HG02759 (cell line): ENCODE data around the gene SYNDIG1.
"Not testable (repeated sequence)": the region's sequence is repeated elsewhere in the genome, so short reads cannot be mapped to it uniquely, and the experiment has no call there.

ENCODE experiments used
- ATAC-seq: cut with Tn5 transposase; IDR thresholded peaks from one replicate; pipeline ENCODE4 v1.9.1; 2021; ENCODE audit warnings: mild to moderate bottlenecking, moderate library complexity; ENCODE audit not compliant: unreplicated experiment

The SYNDIG1 gene

DNA sequence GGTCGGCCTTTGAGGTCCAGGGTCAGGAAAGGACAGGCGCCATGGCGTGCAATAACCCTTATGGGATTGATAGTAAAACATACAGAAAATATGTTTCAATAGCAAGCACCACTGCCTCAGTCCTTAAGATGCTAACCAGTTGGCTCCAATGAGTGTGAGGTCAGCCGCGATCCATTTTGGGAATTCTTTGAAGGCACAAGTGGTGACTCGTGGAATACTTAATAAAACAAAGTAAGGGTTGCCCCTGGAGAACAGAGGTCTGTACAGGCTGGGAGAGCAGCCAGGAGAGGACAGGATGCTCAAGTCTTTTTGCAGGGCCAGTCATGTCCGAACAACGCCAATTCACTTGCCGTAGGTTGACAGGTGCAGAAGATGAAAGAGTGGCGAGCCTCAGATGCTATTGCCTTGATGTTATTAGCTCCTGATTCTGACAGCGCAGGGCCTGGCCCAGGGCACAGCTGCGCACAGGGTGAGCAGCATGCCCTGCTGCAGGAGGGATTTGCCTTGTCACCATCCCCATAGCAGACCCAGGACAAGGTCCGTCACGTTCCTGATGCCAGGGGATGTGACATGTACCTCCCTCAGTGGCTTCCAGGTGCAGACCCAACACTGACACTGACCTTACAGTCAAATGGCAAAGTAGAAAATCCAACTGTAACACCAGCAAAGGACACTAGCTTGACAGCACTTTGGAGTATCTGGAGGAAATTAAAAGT lies 21.8 kb downstream of the SYNDIG1 start:
- ATAC-seq: no peak

- no peak for ATAC-seq
Measured at GRCh38 chr20:24492031-24492607, 22.7 kb downstream of the SYNDIG1 start.

DNA sequence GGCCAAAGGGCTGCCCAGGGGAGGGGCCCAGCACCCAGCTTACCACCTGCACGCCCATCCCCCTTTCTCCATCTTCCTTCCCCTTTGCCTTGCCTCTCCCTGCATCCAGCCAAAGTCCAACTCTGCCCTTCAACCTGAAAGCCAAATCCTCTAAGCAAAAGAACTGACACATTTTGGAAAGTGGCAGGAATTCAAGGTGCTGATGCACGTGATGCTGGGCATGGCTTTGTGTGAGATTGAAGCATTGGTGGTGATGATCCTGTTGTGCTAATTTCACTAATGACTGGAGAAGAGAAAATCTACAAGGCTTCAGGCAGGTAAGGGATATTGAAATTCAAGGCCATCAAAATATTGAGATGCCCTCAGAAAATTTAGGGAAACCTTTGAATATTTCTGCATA lies 23.3 kb downstream of the SYNDIG1 start:
- no peak for ATAC-seq

DNA sequence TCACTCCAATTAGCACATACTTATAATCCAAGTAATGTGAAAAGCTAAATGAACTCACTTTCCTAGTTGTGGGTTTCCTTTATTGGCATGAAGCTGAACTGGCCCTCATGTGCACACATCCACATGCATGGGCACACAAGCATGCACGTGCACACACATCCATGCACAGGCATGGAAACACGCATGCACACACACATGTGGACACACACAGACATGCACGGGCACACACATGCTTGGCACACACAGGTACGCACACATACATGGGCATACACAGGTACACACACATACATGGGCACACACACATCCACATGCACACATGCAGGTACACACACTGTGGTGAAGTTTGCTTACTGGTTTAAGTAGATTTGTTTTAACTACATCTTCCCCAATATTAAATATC lies 23.8 kb downstream of the SYNDIG1 start:
- no peak for ATAC-seq

DNA sequence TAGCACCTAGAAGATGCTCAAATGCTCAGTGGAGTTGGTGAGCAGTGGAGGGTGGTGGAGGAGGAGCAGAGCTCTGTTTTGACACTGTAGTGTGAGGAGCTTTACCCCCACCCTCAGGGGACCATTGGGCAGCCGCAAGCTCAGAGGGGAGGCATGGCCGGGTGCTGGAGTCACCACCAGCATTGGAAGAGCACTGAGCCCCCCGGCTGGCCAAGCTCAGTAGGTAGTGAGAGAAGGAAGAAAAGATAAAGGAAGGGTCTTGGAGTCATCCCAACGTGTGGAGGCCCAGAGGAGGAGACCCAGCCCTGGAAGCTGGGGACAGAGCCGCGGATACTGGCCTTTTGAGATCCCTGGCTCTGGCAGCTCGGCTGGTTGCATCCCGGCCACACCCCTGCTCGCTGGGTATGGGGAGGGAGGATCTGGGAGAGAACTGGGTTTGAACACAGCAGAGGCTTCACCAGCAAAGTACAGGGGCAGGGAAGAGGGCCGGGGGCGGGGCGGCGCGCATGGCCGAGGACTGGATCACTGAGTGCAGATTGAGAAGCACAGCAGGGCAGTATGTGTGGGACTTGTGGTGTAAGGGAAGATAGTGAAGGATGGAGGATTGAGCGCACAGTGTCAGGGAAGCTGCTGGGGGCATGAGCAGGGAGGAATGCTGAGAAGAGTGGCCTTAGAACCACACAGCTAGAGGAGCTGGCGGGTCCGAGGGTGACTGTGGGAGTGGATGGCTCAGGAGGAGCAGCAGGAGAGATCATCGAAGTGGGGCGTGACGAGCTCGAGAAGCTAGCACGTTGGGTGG lies 24.4 kb downstream of the SYNDIG1 start:
- no peak for ATAC-seq

- no peak for ATAC-seq
Measured at GRCh38 chr20:24494460-24494920, 25.1 kb downstream of the SYNDIG1 start.

GRCh38 chr20:24495266-24495665 lies 25.8 kb downstream of the SYNDIG1 start:
- no peak for ATAC-seq

- no peak for ATAC-seq
Measured at GRCh38 chr20:24497851-24498250, 28.4 kb downstream of the SYNDIG1 start.

- no peak for ATAC-seq
Measured at GRCh38 chr20:24498641-24499040, 29.2 kb downstream of the SYNDIG1 start.

- ATAC-seq: no peak
Measured at GRCh38 chr20:24499472-24499871, 30.0 kb downstream of the SYNDIG1 start.

DNA sequence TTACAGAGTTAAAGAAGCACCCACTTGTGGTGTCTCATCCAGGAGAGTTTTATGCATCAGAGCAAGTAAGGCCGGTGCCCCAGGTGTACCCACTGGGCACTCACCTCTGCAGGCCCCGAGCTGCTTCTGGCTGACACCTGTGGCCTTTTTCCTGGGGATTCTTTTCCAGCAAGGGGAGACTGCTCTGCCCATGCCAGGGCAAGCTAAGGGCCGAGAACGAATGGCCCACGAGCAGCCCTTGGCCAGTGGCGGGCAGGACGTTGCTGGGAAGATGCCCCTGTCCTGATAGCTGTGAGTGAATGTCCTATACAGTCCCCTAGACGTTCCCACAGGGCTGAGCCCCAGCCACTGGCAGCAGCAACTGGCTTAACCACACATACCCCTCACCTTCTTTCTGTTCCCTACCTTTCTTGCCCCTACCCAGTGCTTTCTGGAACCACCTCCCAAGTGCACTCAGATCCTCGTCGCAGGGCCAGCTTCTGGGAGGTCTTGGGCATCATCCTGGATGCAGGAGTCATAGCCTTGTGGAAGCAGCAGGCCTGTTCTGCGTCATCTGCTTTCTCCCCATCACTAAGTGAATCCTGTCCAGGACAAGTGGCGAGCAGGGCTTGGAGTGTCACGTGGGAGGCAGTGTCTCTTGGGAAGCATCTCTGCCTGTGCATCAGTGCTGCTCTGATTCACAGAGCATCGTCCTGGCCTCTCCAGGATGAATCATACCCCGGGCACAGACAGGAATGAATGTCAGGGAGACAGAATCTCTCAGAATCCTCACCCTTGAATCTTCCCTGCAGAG lies 32.5 kb downstream of the SYNDIG1 start:
- no peak for ATAC-seq

DNA sequence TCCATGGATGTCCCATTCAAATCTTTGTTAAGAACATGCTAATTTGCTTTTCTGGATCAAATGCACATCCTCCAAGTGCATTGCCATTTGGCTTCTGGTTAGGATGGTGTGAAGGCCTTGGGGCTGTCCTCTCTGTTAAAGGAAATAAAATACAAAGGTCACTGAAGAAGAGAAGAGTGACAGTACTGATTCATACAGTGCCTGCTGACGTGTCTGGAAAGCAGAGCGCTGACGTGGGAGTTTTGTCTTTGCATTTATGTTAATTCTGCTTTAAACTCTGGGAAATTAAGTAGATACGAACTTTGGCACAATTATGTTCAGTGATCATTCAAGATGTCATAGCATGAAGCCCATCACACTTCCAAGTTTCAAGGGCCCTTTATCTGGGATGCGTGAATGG lies 33.2 kb downstream of the SYNDIG1 start:
- no peak for ATAC-seq

DNA sequence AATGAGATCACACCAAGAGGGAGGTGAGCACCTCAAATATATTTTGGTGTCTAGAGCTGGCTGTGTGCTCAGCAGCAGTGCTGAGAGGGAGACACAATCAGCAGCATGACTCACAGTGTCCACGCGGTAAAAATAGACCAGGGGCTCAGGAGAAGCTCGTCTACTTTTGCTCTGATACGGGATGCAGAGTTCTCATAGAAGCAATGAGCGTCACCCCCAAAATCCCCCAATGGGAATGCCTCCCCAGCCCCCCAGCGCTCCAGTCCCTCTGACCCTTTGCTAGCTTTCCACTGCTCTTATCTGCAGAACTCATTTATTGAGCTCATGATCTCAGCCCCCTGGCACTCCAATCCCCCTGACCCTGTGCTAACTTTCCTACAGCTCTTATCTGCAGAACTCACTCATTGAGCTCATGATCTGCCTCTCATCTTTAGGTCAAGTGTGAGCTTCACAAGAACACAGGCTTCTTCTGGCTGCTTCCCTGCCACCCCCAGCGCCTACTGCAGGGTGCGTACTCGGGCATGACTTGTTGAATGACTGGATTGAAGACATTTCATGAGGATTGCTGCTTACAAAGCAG lies 34.0 kb downstream of the SYNDIG1 start:
- ATAC-seq: no peak

DNA sequence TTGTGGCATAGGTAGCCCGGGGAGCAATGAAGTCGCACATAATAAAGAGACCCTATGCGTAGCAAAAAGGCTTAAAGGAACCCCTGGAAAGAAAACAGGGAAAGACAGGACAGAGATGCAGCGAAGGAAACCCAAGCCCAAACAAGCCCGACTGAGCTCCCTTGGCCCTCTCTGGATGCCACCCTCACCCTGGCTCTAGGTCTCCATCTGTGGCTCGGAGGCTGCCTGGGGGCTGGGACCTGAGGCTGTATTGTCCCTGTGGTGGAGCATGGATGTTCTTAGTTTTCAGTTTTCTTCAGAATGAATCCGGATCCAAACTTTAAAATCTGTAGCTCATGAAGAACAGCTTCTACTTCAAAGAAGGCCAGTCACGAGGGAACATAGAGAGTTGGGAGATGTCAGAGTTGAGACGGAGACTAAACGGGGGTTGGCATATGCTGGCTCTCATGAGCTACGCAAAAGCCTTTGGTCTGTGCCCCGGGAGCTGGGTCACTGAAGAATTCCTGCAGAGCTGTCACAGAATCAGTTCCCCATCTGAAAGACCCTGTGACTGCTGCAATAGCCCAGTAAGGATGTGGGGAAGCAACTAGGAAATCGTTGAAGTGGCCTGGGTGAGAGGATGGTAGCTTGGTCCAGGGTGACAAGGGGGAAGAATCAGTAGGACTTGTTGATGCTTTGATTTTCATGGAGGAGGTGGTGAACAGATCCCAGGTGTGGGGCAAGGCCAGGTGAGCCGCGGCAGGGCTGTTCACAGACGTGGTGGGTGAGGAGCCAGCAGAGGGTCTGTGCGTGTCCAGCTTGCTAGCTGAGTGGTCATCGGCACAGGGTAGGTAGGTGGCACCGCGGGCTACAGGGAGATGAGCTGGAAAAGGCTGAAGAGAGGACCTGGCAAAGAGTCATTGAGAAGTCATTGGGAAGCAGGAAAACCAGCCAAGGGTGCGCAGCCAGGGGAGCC lies 35.2 kb downstream of the SYNDIG1 start:
- ATAC-seq: no peak

- no peak for ATAC-seq
Measured at GRCh38 chr20:24506146-24506545, 36.7 kb downstream of the SYNDIG1 start.

DNA sequence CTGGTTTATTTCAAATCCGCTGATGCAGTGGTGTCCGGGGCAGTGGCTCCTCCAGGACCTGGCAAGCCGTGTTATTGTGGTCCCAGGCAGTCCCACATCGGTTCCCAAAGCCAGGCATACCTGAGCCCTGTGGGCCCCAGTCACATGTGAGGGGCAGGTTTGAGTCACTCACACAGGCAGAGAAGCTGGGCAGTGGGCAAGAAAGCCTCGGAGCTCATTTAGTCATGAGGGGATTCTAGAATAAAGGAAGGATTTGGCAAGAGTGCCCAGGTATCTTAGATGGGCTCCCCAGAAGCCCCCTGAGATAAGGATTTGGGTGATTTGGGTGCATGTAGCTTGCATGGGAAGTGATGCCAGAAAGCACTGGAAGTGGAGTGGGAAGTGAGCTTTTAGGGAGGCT lies 37.3 kb downstream of the SYNDIG1 start:
- ATAC-seq: no peak

GRCh38 chr20:24507182-24507853 lies 37.9 kb downstream of the SYNDIG1 start:
- ATAC-seq: no peak

DNA sequence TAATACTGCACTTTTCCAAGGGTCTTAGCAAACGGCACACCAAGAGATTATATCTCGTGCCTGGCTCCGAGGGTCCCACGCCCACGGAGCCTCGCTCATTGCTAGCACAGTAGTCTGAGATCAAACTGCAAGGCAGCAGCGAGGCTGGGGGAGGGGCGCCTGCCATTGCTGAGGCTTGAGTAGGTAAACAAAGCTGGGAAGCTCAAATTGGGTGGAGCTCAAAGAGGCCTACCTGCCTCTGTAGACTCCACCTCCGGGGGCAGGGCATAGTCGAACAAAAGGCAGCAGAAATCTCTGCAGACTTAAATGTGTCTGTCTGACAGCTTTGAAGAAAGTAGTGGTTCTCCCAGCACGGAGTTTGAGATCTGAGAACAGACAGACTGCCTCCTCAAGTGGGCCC lies 43.0 kb downstream of the SYNDIG1 start:
- ATAC-seq: not testable (repeated sequence)

DNA sequence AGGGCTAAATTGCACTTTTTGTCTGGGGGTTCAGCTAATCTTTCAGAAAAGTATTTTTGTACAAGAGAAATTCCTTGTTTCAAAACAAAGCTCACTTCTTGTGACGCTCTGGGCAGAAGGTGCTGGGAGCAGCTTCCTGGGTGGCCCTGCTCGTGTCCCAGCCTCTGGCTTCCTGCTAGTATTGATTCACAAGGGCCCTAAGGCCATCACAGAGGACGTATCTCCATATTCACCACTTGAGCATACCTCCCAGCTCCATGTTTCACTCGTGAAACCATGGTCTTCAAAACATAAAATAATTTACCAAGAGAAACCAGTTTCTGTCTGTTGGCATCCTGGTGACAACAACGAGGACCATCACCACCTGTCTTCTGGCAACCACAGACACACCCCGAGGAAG lies 49.1 kb downstream of the SYNDIG1 start:
- no peak for ATAC-seq
